SH-SY5Y (cell line): Measurements from ENCODE around the gene KCTD20.

Source experiments
- GATA2 ChIP-seq: IDR thresholded peaks from 2 replicates; pipeline ENCODE4 v1.6.1; 2011; ENCODE audit warnings: mild to moderate bottlenecking, low read depth, low read length
- GATA3 ChIP-seq: IDR thresholded peaks from 2 replicates; pipeline ENCODE4 v1.6.1; 2011; ENCODE audit warnings: low read depth, mild to moderate bottlenecking, low read length, moderate library complexity

GRCh38 chr6:36488221-36488620, 45.4 kb downstream of the KCTD20 start:
- no peak for TF ChIP-seq GATA2
- TF ChIP-seq GATA3, result no peak
